ENCODE measurements around the gene TTC9.
A peak's percentile ranks its signal among the peaks of the same experiment; 100 is the strongest.

The TTC9 gene

GRCh38 chr14:70641548-70642302 lies at the start of gene TTC9:
Gene TTC9 (plus strand): TSS chr14:70641916. CDS start chr14:70642130, 214 bp downstream.
- DNase-seq: peak; percentile 47

- no peak for DNase-seq
These were observed 47.3 kb upstream of the TTC9 start for GRCh38 chr14:70594461-70594860.

GRCh38 chr14:70595443-70596185 lies 46.1 kb upstream of the TTC9 start:
- DNase-seq: no peak

- DNase-seq: no peak
These were observed 44.0 kb upstream of the TTC9 start for GRCh38 chr14:70597731-70598130.

- no peak for DNase-seq
These were observed 42.4 kb upstream of the TTC9 start for GRCh38 chr14:70599345-70599744.

- peak; percentile 92 for DNase-seq
These were observed 41.1 kb upstream of the TTC9 start, which contains the start of gene MED6 for GRCh38 chr14:70600382-70601157. Gene MED6 (minus strand): TSS chr14:70600655. CDS start chr14:70600637, 18 bp downstream.

GRCh38 chr14:70601162-70601561 lies 40.6 kb upstream of the TTC9 start:
- no peak for DNase-seq

- no peak for DNase-seq
These were observed 39.5 kb upstream of the TTC9 start for GRCh38 chr14:70602254-70602653.

GRCh38 chr14:70611216-70611615 lies 30.5 kb upstream of the TTC9 start:
- no peak for DNase-seq

GRCh38 chr14:70616646-70617045 lies 25.1 kb upstream of the TTC9 start:
- no peak for DNase-seq

- DNase-seq: no peak
These were observed 23.4 kb upstream of the TTC9 start for GRCh38 chr14:70618314-70618713.

GRCh38 chr14:70619708-70620107 lies 22.0 kb upstream of the TTC9 start:
- no peak for DNase-seq

GRCh38 chr14:70622111-70622712 lies 19.5 kb upstream of the TTC9 start:
- peak; percentile 71 for DNase-seq

GRCh38 chr14:70624972-70625371 lies 16.7 kb upstream of the TTC9 start:
- DNase-seq: no peak

- no peak for DNase-seq
These were observed 9.8 kb upstream of the TTC9 start for GRCh38 chr14:70631948-70632347.

GRCh38 chr14:70635971-70636595 lies 5.6 kb upstream of the TTC9 start:
- no peak for DNase-seq

- DNase-seq: no peak
These were observed 3.3 kb upstream of the TTC9 start for GRCh38 chr14:70638416-70638815.

- DNase-seq: peak; percentile 59
These were observed 673 bp upstream of the TTC9 start for GRCh38 chr14:70640938-70641547.

GRCh38 chr14:70642303-70643235 lies 853 bp downstream of the TTC9 start:
- DNase-seq: no peak

- no peak for DNase-seq
These were observed 2.3 kb downstream of the TTC9 start for GRCh38 chr14:70643967-70644366.

GRCh38 chr14:70645892-70646291 lies 4.2 kb downstream of the TTC9 start:
- DNase-seq: no peak
